Left renal pelvis (tissue), 4 donors: Measurements from ENCODE around the gene HCRT. TPM values are rescaled to one million over a fixed set of nuclear protein-coding genes. Genes with fewer than 3 reads are reported as not detected.
"Not testable (repeated sequence)": the region's sequence is repeated elsewhere in the genome, so short reads cannot be mapped to it uniquely, and the experiment has no call there.

Experiments
- DNase-seq, 4 donors: peaks; one replicate each; pipeline ENCODE4 v3.0.0-alpha.2; 2013; ENCODE audit warnings: low read depth in 4 of 4, low spot score in 3 of 4
- polyA plus RNA-seq, 4 donors: library from polyadenylated mRNA; unstranded; fragments of 120-200 nt; gene quantifications; one replicate each; pipeline ENCODE4 v1.2.1, GENCODE V29; 2013; ENCODE audit not compliant: insufficient read length in 4 of 4

HCRT gene
- polyA plus RNA-seq = not detected

- no peak for DNase-seq
Measured at GRCh38 chr17:42184713-42185620, at the start of gene HCRT. Gene HCRT (minus strand): TSS chr17:42185452. CDS start chr17:42185365, 87 bp downstream.

- DNase-seq = no peak
Measured at GRCh38 chr17:42233994-42234393, 48.7 kb upstream of the HCRT start.

- DNase-seq = no peak
Measured at GRCh38 chr17:42233156-42233555, 47.9 kb upstream of the HCRT start.

- DNase-seq = no peak
Measured at GRCh38 chr17:42230225-42230624, 45.0 kb upstream of the HCRT start.

GRCh38 chr17:42227849-42228700, 42.8 kb upstream of the HCRT start:
- DNase-seq = no peak

GRCh38 chr17:42225646-42226045, 40.4 kb upstream of the HCRT start:
- DNase-seq = no peak

GRCh38 chr17:42224651-42225050, 39.4 kb upstream of the HCRT start:
- no peak for DNase-seq

GRCh38 chr17:42221886-42222745, 36.9 kb upstream of the HCRT start:
- DNase-seq = no peak

- DNase-seq = not testable (repeated sequence)
Measured at GRCh38 chr17:42219280-42219679, 34.0 kb upstream of the HCRT start.

- no peak for DNase-seq
Measured at GRCh38 chr17:42214156-42214555, 28.9 kb upstream of the HCRT start.

- DNase-seq = no peak
Measured at GRCh38 chr17:42212382-42212781, 27.1 kb upstream of the HCRT start.

- DNase-seq = not testable (repeated sequence)
Measured at GRCh38 chr17:42211921-42212341, 26.7 kb upstream of the HCRT start.

- DNase-seq = no peak
Measured at GRCh38 chr17:42210046-42210445, 24.8 kb upstream of the HCRT start.

- DNase-seq = not testable (repeated sequence)
Measured at GRCh38 chr17:42206153-42206612, 20.9 kb upstream of the HCRT start.

GRCh38 chr17:42203354-42203753, 18.1 kb upstream of the HCRT start:
- no peak for DNase-seq

GRCh38 chr17:42202696-42203095, 17.4 kb upstream of the HCRT start:
- no peak for DNase-seq

GRCh38 chr17:42202159-42202558, 16.9 kb upstream of the HCRT start:
- DNase-seq = no peak

- no peak for DNase-seq
Measured at GRCh38 chr17:42201458-42201772, 16.2 kb upstream of the HCRT start.

- DNase-seq = no peak
Measured at GRCh38 chr17:42200706-42201457, 15.6 kb upstream of the HCRT start.
